ENCODE results near the gene C2orf92.

GRCh38 chr2:97736185-97736584 lies 66.7 kb downstream of the C2orf92 start:
- TF ChIP-seq, protein P1, sequence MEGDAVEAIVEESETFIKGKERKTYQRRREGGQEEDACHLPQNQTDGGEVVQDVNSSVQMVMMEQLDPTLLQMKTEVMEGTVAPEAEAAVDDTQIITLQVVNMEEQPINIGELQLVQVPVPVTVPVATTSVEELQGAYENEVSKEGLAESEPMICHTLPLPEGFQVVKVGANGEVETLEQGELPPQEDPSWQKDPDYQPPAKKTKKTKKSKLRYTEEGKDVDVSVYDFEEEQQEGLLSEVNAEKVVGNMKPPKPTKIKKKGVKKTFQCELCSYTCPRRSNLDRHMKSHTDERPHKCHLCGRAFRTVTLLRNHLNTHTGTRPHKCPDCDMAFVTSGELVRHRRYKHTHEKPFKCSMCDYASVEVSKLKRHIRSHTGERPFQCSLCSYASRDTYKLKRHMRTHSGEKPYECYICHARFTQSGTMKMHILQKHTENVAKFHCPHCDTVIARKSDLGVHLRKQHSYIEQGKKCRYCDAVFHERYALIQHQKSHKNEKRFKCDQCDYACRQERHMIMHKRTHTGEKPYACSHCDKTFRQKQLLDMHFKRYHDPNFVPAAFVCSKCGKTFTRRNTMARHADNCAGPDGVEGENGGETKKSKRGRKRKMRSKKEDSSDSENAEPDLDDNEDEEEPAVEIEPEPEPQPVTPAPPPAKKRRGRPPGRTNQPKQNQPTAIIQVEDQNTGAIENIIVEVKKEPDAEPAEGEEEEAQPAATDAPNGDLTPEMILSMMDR (conservative IDR thresholded peaks at IDR 0.05; ENCODE audit: low read depth, low read length) = no peak
- TF ChIP-seq EZH2 (IDR thresholded peaks at IDR 0.05; ENCODE audit: low read length, unreplicated experiment) = no peak
